ENCODE data around the gene UTP18. TPM values are rescaled to one million over a fixed set of nuclear protein-coding genes. Genes with fewer than 3 reads are reported as not detected.
A peak's percentile ranks its signal among the peaks of the same experiment; 100 is the strongest.

UTP18 gene
- total and polyA plus RNA-seq, 9 of the 15 experiments (the other 6 are each of a cell fraction or from before 2014, with no cell fraction given) = 31.1 to 99.2 (median 66.7) TPM

GRCh38 chr17:51263006-51263405 lies 2.7 kb downstream of the UTP18 start:
- Histone ChIP-seq H4K20me1 (replicated peaks; ENCODE audit: control insufficient read depth, insufficient read depth, low read length) (peaks cover 11% of the 10 kb centered on the region), H3K4me3 (no peak overlapping the region), H2AFZ (ENCODE audit: low read depth, low read length) (no peak overlapping the region), H3K9me3 (replicated peaks; ENCODE audit: control insufficient read depth, insufficient read depth, low read depth, low read length) (no peaks in the 10 kb centered on the region), H3K79me2 (ENCODE audit: control insufficient read depth, insufficient read depth, low read length) (peaks cover 92% of the 10 kb centered on the region), H3K4me2 (ENCODE audit: insufficient read depth, low read length) (peak overlapping the region; percentile 98), H3K4me1 (replicated peaks in 1 of 2; ENCODE audit: control insufficient read depth in 2 of 2, insufficient read depth in 2 of 2, low read length in 2 of 2) (peaks cover 16 to 20% of the 10 kb centered on the region in 2 experiments; a peak in 4 of 5 replicates), H3K9ac (ENCODE audit: insufficient read depth in 1 of 2, low read depth in 2 of 2, low read length in 2 of 2) (peak overlapping the region; percentile 3 to 34; a peak in 1 of 4 replicates), H3K27me3 (ENCODE audit: control insufficient read depth in 2 of 2, insufficient read depth in 2 of 2, low read length in 2 of 2) (no peaks in the 10 kb centered on the region), H3K27ac (ENCODE audit: extremely low read depth, low read depth, low read length) (no peak overlapping the region), H3K9me1 (ENCODE audit: control insufficient read depth, insufficient read depth, low read length) (no peaks in the 10 kb centered on the region), H3K36me3 (ENCODE audit: control insufficient read depth, insufficient read depth, low read length) (peaks cover 61% of the 10 kb centered on the region)
- intact Hi-C loops (cut with micrococcal nuclease) = loop anchor here (5.0 kb wide), 1 partner anchor 96 kb away; the partner anchor contains the start of gene NME2
- ChIA-PET CTCF (ENCODE audit: low intra/inter-chr PET ratio) (no interaction called here), POLR2A (interaction anchor here (1.0 kb wide), 1 partner anchor 10 kb away, joined by 3 read pairs; no protein-coding TSS in a partner anchor)
- FAIRE-seq (no peak), ATAC-seq (no peak), DNase-seq (ENCODE audit: extremely low read depth in 1 of 4, low spot score in 3 of 4) (no peak)
- BruUV-seq (replicated peaks) = no TSS peak
- no peak for TF ChIP-seq RERE (CRISPR knock-in tag; IDR thresholded peaks at IDR 0.05; ENCODE audit: borderline replicate concordance)
- no peak for TF ChIP-seq HDAC8 (tag; IDR thresholded peaks at IDR 0.05)
- no peak for TF ChIP-seq ZBTB7A (IDR thresholded peaks at IDR 0.05; ENCODE audit: borderline replicate concordance, control insufficient read depth, low read depth, low read length)
- TF ChIP-seq MTA3 (IDR thresholded peaks at IDR 0.05; ENCODE audit: borderline replicate concordance) = no peak
- no peak for TF ChIP-seq THAP7 (CRISPR knock-in tag; IDR thresholded peaks at IDR 0.05)
- no peak for TF ChIP-seq LEF1 (IDR thresholded peaks at IDR 0.05)
- no peak for TF ChIP-seq SREBF1 (IDR thresholded peaks at IDR 0.05; ENCODE audit: borderline replicate concordance, low read depth, low read length)
- no peak for TF ChIP-seq ATF4 (CRISPR knock-in tag; IDR thresholded peaks at IDR 0.05)
- no peak for TF ChIP-seq SP2 (IDR thresholded peaks at IDR 0.05; ENCODE audit: extremely low read depth, low read depth, low read length, poor library complexity, severe bottlenecking)
- no peak for TF ChIP-seq PML (IDR thresholded peaks at IDR 0.05; ENCODE audit: low read length)
- in situ Hi-C loops (cut with MboI) = no loop called here
- WGBS (ENCODE audit: insufficient coverage, low coverage, missing lambda C conversion rate) = 69% methylated on average over 3 of the region's 3 CpGs
